ENCODE measurements around the gene SPRR2G. TPM values are rescaled to one million over a fixed set of nuclear protein-coding genes. Genes with fewer than 3 reads are reported as not detected.

Gene SPRR2G
- polyA plus RNA-seq, 1 of the 3 experiments (the other 2 are of a cell fraction), result not detected

- DNase-seq, result no peak
- no peaks in the 10 kb centered on the region for H3K27me3 ChIP-seq (ENCODE audit: insufficient read depth)
- no peak for TF ChIP-seq SIN3A (IDR thresholded peaks at IDR 0.05; ENCODE audit: borderline replicate concordance, low read depth, low read length)
- no peak for TF ChIP-seq EP300 (IDR thresholded peaks at IDR 0.05; ENCODE audit: borderline replicate concordance in 1 of 2, low read depth in 1 of 2, low read length in 1 of 2)
- TF ChIP-seq RXRA (IDR thresholded peaks at IDR 0.05; ENCODE audit: borderline replicate concordance, low read depth), result no peak
- no peak for TF ChIP-seq POLR2AphosphoS5 (IDR thresholded peaks at IDR 0.05; ENCODE audit: low read depth, low read length)
- no peak for TF ChIP-seq FOSL2 (IDR thresholded peaks at IDR 0.05; ENCODE audit: borderline replicate concordance, low read depth)
- TF ChIP-seq SMC3 (IDR thresholded peaks at IDR 0.05; ENCODE audit: low read depth, low read length), result no peak
- no peak for TF ChIP-seq TCF12 (IDR thresholded peaks at IDR 0.05)
- TF ChIP-seq REST (IDR thresholded peaks at IDR 0.05; ENCODE audit: low read depth, low read length), result no peak
- TF ChIP-seq FOXM1 (IDR thresholded peaks at IDR 0.05; ENCODE audit: low read depth), result no peak
- no peak for TF ChIP-seq NFIC (IDR thresholded peaks at IDR 0.05; ENCODE audit: borderline replicate concordance)
- no peak for TF ChIP-seq MEF2A (IDR thresholded peaks at IDR 0.05; ENCODE audit: borderline replicate concordance, low read depth)
- TF ChIP-seq MAX (IDR thresholded peaks at IDR 0.05; ENCODE audit: low read depth), result no peak
- no peak for TF ChIP-seq RAD21 (IDR thresholded peaks at IDR 0.05; ENCODE audit: low read length)
- no peak for TF ChIP-seq RFX5 (IDR thresholded peaks at IDR 0.05; ENCODE audit: low read length)
- no peak for TF ChIP-seq GATA2 (CRISPR knock-in tag; IDR thresholded peaks at IDR 0.05)
- TF ChIP-seq, protein P1, sequence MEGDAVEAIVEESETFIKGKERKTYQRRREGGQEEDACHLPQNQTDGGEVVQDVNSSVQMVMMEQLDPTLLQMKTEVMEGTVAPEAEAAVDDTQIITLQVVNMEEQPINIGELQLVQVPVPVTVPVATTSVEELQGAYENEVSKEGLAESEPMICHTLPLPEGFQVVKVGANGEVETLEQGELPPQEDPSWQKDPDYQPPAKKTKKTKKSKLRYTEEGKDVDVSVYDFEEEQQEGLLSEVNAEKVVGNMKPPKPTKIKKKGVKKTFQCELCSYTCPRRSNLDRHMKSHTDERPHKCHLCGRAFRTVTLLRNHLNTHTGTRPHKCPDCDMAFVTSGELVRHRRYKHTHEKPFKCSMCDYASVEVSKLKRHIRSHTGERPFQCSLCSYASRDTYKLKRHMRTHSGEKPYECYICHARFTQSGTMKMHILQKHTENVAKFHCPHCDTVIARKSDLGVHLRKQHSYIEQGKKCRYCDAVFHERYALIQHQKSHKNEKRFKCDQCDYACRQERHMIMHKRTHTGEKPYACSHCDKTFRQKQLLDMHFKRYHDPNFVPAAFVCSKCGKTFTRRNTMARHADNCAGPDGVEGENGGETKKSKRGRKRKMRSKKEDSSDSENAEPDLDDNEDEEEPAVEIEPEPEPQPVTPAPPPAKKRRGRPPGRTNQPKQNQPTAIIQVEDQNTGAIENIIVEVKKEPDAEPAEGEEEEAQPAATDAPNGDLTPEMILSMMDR (IDR thresholded peaks at IDR 0.05), result no peak
- TF ChIP-seq, protein P2, sequence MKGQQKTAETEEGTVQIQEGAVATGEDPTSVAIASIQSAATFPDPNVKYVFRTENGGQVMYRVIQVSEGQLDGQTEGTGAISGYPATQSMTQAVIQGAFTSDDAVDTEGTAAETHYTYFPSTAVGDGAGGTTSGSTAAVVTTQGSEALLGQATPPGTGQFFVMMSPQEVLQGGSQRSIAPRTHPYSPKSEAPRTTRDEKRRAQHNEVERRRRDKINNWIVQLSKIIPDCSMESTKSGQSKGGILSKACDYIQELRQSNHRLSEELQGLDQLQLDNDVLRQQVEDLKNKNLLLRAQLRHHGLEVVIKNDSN (IDR thresholded peaks at IDR 0.05; ENCODE audit: borderline replicate concordance, low read depth), result no peak
- no peak for TF ChIP-seq EZH2phosphoT487 (IDR thresholded peaks at IDR 0.05; ENCODE audit: borderline replicate concordance, low read depth)
- POLR2A ChIA-PET, result no interaction called here
- no peak overlapping the region for H2AFZ ChIP-seq (ENCODE audit: low read depth)
- H3K27ac ChIP-seq (ENCODE audit: low read depth in 2 of 2, low read length in 1 of 2), result no peak overlapping the region
- H3K79me2 ChIP-seq (ENCODE audit: insufficient read depth), result no peaks in the 10 kb centered on the region
- H3K9ac ChIP-seq, result no peak overlapping the region
- no peaks in the 10 kb centered on the region for H3K36me3 ChIP-seq (replicated peaks in 1 of 2; ENCODE audit: control insufficient read depth in 1 of 2, insufficient read depth in 2 of 2, low read length in 1 of 2)
- H4K20me1 ChIP-seq (ENCODE audit: insufficient read depth), result no peaks in the 10 kb centered on the region
- no peaks in the 10 kb centered on the region for H3F3A ChIP-seq (replicated peaks; ENCODE audit: insufficient read depth)
- no peaks in the 10 kb centered on the region for H3K9me3 ChIP-seq
- H3K9me2 ChIP-seq, result 0 out of 2 replicates have a peak, but pooled peaks cover 2% of the 10 kb centered on the region
- H3K4me3 ChIP-seq (ENCODE audit: low read depth in 2 of 2, low read length in 1 of 2), result no peak overlapping the region
- no peaks in the 10 kb centered on the region for H3K4me1 ChIP-seq (ENCODE audit: control insufficient read depth in 1 of 2, insufficient read depth in 2 of 2, low read depth in 1 of 2, low read length in 1 of 2)
- WGBS (ENCODE audit: low lambda C conversion rate), result 0% methylated on average over 1 of the region's 2 CpGs
- H3K4me2 ChIP-seq, result no peak overlapping the region
- CTCF ChIA-PET, result no interaction called here
These were observed 16.9 kb downstream of the SPRR2G start for GRCh38 chr1:153133743-153134142.
